CD4-positive, CD25-positive, alpha-beta regulatory T cell (primary cell): ENCODE data around the gene RNF39. TPM values are rescaled to one million over a fixed set of nuclear protein-coding genes. Genes with fewer than 3 reads are reported as not detected.
"Not testable (repeated sequence)": the region's sequence is repeated elsewhere in the genome, so short reads cannot be mapped to it uniquely, and the experiment has no call there.

ENCODE experiments used
- ATAC-seq, 2 donors: fragments of 150-1000 bp; cut with Tn5 transposase; one replicate each; pipeline ENCODE4 v1.10.0; 2021; ENCODE audit warnings: low read depth in 2 of 2, moderate number of reproducible peaks in 2 of 2, moderate library complexity in 1 of 2
- DNase-seq, 3 donors: peaks; one replicate each; pipeline versions ENCODE4 v3.0.0 to v3.0.0-alpha.2; 2012 to 2022; ENCODE audit warnings: mixed read lengths in 1 of 3
- H3K27ac ChIP-seq: one replicate; pipeline ENCODE4 v1.7.0; 2013; ENCODE audit warnings: mild to moderate bottlenecking, low read length; ENCODE audit not compliant: insufficient read depth, poor library complexity, severe bottlenecking
- H3K27me3 ChIP-seq: one replicate; pipeline ENCODE4 v1.7.0; 2013; ENCODE audit warnings: low read length; ENCODE audit not compliant: control insufficient read depth, insufficient read depth
- H3K36me3 ChIP-seq: one replicate; pipeline ENCODE4 v1.7.0; 2013; ENCODE audit warnings: mild to moderate bottlenecking, low read length, moderate library complexity; ENCODE audit not compliant: control insufficient read depth, insufficient read depth
- H3K4me1 ChIP-seq: 2 replicates; pipeline ENCODE4 v1.7.0; 2013; ENCODE audit warnings: mild to moderate bottlenecking, low read length; ENCODE audit not compliant: insufficient read depth, control insufficient read depth, poor library complexity, severe bottlenecking
- H3K4me3 ChIP-seq: one replicate; pipeline ENCODE4 v1.7.0; 2013; ENCODE audit warnings: low read depth, mild to moderate bottlenecking, low read length, moderate library complexity
- H3K9me3 ChIP-seq, 2 experiments: 1 replicate in 1 of 2; 2 replicates in 1 of 2; pipeline ENCODE4 v1.7.0; 2013; ENCODE audit warnings: low read length in 2 of 2, mild to moderate bottlenecking in 1 of 2, moderate library complexity in 1 of 2; ENCODE audit not compliant: control insufficient read depth in 2 of 2
- H3K27ac Mint-ChIP-seq, 3 donors: one replicate each; pipeline ENCODE4 v1.8.0; 2020 to 2022; ENCODE audit warnings: mild to moderate bottlenecking in 3 of 3, mixed read lengths in 3 of 3, moderate library complexity in 2 of 3
- H3K27me3 Mint-ChIP-seq: one replicate; pipeline ENCODE4 v1.8.0; 2022; ENCODE audit warnings: mild to moderate bottlenecking, mixed read lengths
- H3K36me3 Mint-ChIP-seq: one replicate; pipeline ENCODE4 v1.8.0; 2020; ENCODE audit warnings: mixed read lengths
- H3K4me1 Mint-ChIP-seq, 4 donors: one replicate each; pipeline ENCODE4 v1.8.0; 2020 to 2022; ENCODE audit warnings: mixed read lengths in 4 of 4, mild to moderate bottlenecking in 1 of 4
- H3K4me3 Mint-ChIP-seq, 4 donors: one replicate each; pipeline ENCODE4 v1.8.0; 2020 to 2022; ENCODE audit warnings: mild to moderate bottlenecking in 4 of 4, mixed read lengths in 4 of 4, moderate library complexity in 3 of 4
- H3K9me3 Mint-ChIP-seq, 7 donors: one replicate each; pipeline ENCODE4 v1.8.0; 2020 to 2022; ENCODE audit warnings: mixed read lengths in 7 of 7, mild to moderate bottlenecking in 3 of 7, moderate library complexity in 2 of 7
- polyA plus RNA-seq, 4 donors: library from polyadenylated mRNA; unstranded; fragments of 300-500 nt; fragmentation: Illumina TruSeq; gene quantifications; one replicate each; pipeline ENCODE4 v1.2.3, GENCODE V29; 2021
- total RNA-seq: library from RNA; stranded (reverse); gene quantifications from one replicate; pipeline ENCODE4 v1.2.3, GENCODE V29; 2022

Gene RNF39
- total and polyA plus RNA-seq, 5 donors from 2014 or later: 0.14 to 0.23 TPM; not detected in 3

- no peaks in the 10 kb centered on the region for H3K27me3 Mint-ChIP-seq
- Histone ChIP-seq H3K27me3 (no peaks in the 10 kb centered on the region), H3K4me3 (no peak overlapping the region), H3K4me1 (no peaks in the 10 kb centered on the region), H3K36me3 (peaks cover 5% of the 10 kb centered on the region), H3K27ac (no peak overlapping the region), H3K9me3 (no peaks in the 10 kb centered on the region)
- H3K36me3 Mint-ChIP-seq: peaks cover 19% of the 10 kb centered on the region
- peaks cover 0 to 5% (median 0%) of the 10 kb centered on the region in 4 donors for H3K4me1 Mint-ChIP-seq
- no peak for DNase-seq
- H3K4me3 Mint-ChIP-seq: no peak overlapping the region
- ATAC-seq: no peak
- no peak overlapping the region for H3K27ac Mint-ChIP-seq
- H3K9me3 Mint-ChIP-seq: no peaks in the 10 kb centered on the region
These were observed 39.8 kb downstream of the RNF39 start for GRCh38 chr6:30035784-30036183.

GRCh38 chr6:30033440-30033839 lies 42.1 kb downstream of the RNF39 start:
- H3K36me3 Mint-ChIP-seq: peaks cover 28% of the 10 kb centered on the region
- H3K9me3 ChIP-seq, H3K27ac Mint-ChIP-seq, H3K4me1 ChIP-seq, H3K4me3 ChIP-seq, H3K27me3 ChIP-seq, H3K4me3 Mint-ChIP-seq, H3K4me1 Mint-ChIP-seq, DNase-seq, H3K36me3 ChIP-seq, H3K27ac ChIP-seq, H3K9me3 Mint-ChIP-seq, ATAC-seq, H3K27me3 Mint-ChIP-seq: not testable (repeated sequence)

GRCh38 chr6:30031381-30031780 lies 44.2 kb downstream of the RNF39 start:
- DNase-seq: no peak
- Histone ChIP-seq H3K36me3 (peaks cover 5% of the 10 kb centered on the region), H3K27me3 (no peaks in the 10 kb centered on the region), H3K4me3 (no peak overlapping the region), H3K9me3 (no peaks in the 10 kb centered on the region), H3K27ac (no peak overlapping the region), H3K4me1 (no peaks in the 10 kb centered on the region)
- no peak for ATAC-seq
- Mint-ChIP-seq H3K9me3 (no peaks in the 10 kb centered on the region), H3K27ac (no peak overlapping the region), H3K4me1 (peaks cover 0 to 10% (median 3%) of the 10 kb centered on the region in 4 donors), H3K4me3 (no peak overlapping the region), H3K27me3 (no peaks in the 10 kb centered on the region), H3K36me3 (peaks cover 40% of the 10 kb centered on the region)

- H3K9me3 Mint-ChIP-seq: no peaks in the 10 kb centered on the region
- H3K4me1 ChIP-seq: no peaks in the 10 kb centered on the region
- H3K27me3 ChIP-seq: no peaks in the 10 kb centered on the region
- DNase-seq (no peak), ATAC-seq (no peak)
- peaks cover 5% of the 10 kb centered on the region for H3K36me3 ChIP-seq
- peaks cover 0 to 13% (median 3%) of the 10 kb centered on the region in 4 donors for H3K4me1 Mint-ChIP-seq
- no peak overlapping the region for H3K27ac ChIP-seq
- H3K27ac Mint-ChIP-seq: no peak overlapping the region
- peaks cover 36% of the 10 kb centered on the region for H3K36me3 Mint-ChIP-seq
- no peaks in the 10 kb centered on the region for H3K27me3 Mint-ChIP-seq
- no peak overlapping the region for H3K4me3 ChIP-seq
- no peaks in the 10 kb centered on the region for H3K9me3 ChIP-seq
- H3K4me3 Mint-ChIP-seq: peak overlapping the region in 1 of 4 donors; percentile 13
These were observed 46.0 kb downstream of the RNF39 start for GRCh38 chr6:30029588-30029987.

- Mint-ChIP-seq H3K4me3 (no peak overlapping the region), H3K36me3 (peaks cover 41% of the 10 kb centered on the region), H3K27me3 (no peaks in the 10 kb centered on the region), H3K4me1 (peaks cover 0 to 13% (median 3%) of the 10 kb centered on the region in 4 donors), H3K9me3 (no peaks in the 10 kb centered on the region), H3K27ac (no peak overlapping the region)
- DNase-seq (no peak), ATAC-seq (no peak)
- Histone ChIP-seq H3K36me3 (no peaks in the 10 kb centered on the region), H3K27me3 (no peaks in the 10 kb centered on the region), H3K27ac (no peak overlapping the region), H3K9me3 (no peaks in the 10 kb centered on the region), H3K4me1 (no peaks in the 10 kb centered on the region), H3K4me3 (no peak overlapping the region)
These were observed 50.4 kb downstream of the RNF39 start for GRCh38 chr6:30025186-30025585.

- H3K4me1 Mint-ChIP-seq: peaks cover 0 to 11% (median 3%) of the 10 kb centered on the region in 4 donors
- not testable (repeated sequence) for H3K27ac ChIP-seq, H3K27ac Mint-ChIP-seq, DNase-seq, H3K36me3 ChIP-seq, H3K4me3 Mint-ChIP-seq, H3K27me3 ChIP-seq, H3K27me3 Mint-ChIP-seq, H3K9me3 Mint-ChIP-seq, ATAC-seq, H3K4me1 ChIP-seq, H3K4me3 ChIP-seq, H3K9me3 ChIP-seq
- H3K36me3 Mint-ChIP-seq: peaks cover 39% of the 10 kb centered on the region
These were observed 52.9 kb downstream of the RNF39 start for GRCh38 chr6:30022712-30023111.

GRCh38 chr6:30022189-30022588 lies 53.4 kb downstream of the RNF39 start:
- H3K4me3 ChIP-seq: no peak overlapping the region
- no peaks in the 10 kb centered on the region for H3K9me3 ChIP-seq
- H3K9me3 Mint-ChIP-seq: no peaks in the 10 kb centered on the region
- H3K27ac ChIP-seq: no peak overlapping the region
- DNase-seq (no peak), ATAC-seq (no peak)
- H3K36me3 Mint-ChIP-seq: peaks cover 36% of the 10 kb centered on the region
- H3K4me3 Mint-ChIP-seq: no peak overlapping the region
- H3K27ac Mint-ChIP-seq: no peak overlapping the region
- no peaks in the 10 kb centered on the region for H3K27me3 Mint-ChIP-seq
- H3K36me3 ChIP-seq: no peaks in the 10 kb centered on the region
- H3K4me1 ChIP-seq: no peaks in the 10 kb centered on the region
- no peaks in the 10 kb centered on the region for H3K27me3 ChIP-seq
- peaks cover 0 to 10% (median 3%) of the 10 kb centered on the region in 4 donors for H3K4me1 Mint-ChIP-seq

- Mint-ChIP-seq H3K27ac (peak overlapping the region in 1 of 3 donors; percentile 77), H3K9me3 (no peaks in the 10 kb centered on the region), H3K36me3 (peaks cover 25% of the 10 kb centered on the region), H3K4me1 (peaks cover 0 to under 1% (median 0%) of the 10 kb centered on the region in 4 donors), H3K4me3 (no peak overlapping the region), H3K27me3 (no peaks in the 10 kb centered on the region)
- Histone ChIP-seq H3K9me3 (no peaks in the 10 kb centered on the region), H3K27me3 (no peaks in the 10 kb centered on the region), H3K27ac (no peak overlapping the region), H3K36me3 (no peaks in the 10 kb centered on the region), H3K4me1 (no peaks in the 10 kb centered on the region), H3K4me3 (no peak overlapping the region)
- ATAC-seq: no peak
- no peak for DNase-seq
These were observed 54.9 kb downstream of the RNF39 start for GRCh38 chr6:30020626-30021025.
